Glomerular visceral epithelial cell (primary cell): ENCODE data around the gene USP46.
A peak's percentile ranks its signal among the peaks of the same experiment; 100 is the strongest.

ENCODE experiments used
- DNase-seq: peaks from one replicate; pipeline ENCODE4 v3.0.0-alpha.2; 2016; ENCODE audit errors: extremely low spot score

USP46 gene

GRCh38 chr4:52657292-52657617 is 1.8 kb downstream of the USP46 start:
- no peak for DNase-seq

DNA sequence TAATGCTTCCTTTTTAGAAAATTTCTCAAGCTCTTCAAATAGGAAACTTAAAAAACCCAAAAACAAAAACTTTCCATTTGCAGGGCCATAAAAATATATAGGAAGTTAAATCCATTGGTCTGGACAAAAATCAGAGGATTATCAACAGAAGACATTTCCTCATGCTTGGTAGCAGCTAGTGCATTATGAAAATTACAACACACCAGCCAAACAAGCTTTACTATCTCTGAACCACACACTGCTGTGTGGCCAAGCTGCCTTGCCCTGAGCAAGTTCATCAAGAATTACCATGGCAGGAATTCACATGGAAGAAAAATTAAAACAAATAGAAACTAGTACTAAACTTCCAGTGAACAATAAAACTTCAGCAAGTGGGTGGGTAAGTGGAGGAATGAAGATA is 3.6 kb downstream of the USP46 start:
- no peak for DNase-seq

DNA sequence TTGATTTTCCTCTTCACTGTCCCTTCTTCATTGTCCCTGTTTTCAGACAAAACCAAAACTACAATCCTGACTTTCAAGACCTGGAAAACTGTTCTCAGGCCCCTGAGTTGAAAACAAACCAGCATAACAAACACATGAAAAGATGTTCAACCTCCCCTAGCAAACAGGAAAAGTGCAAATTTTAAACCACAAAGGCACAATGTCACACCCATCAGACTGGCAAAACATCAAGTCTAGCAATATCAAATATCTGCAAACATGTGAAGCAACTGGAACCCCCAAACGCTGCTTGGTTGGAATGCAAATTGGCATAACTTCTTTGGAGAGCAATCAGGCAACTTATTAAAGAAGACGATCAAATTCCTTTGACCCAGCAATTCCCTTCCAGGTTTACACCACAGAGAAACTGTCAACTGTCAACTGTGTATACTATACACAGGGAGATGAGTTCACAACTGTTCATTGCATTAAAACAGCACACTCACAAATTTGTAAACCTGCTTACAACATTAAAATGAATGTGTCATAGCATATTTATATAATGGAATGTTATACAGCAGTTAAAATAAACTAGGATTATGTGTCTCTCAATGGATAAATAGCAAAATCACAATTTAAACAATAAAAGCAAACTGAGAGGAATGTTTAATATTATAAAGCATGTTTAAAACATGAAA is 7.0 kb downstream of the USP46 start:
- no peak for DNase-seq

- no peak for DNase-seq
Measured at GRCh38 chr4:52648836-52649235, 10.3 kb downstream of the USP46 start.

- DNase-seq: no peak
Measured at GRCh38 chr4:52646741-52647140, 12.4 kb downstream of the USP46 start.

GRCh38 chr4:52646096-52646495 is 13.0 kb downstream of the USP46 start:
- no peak for DNase-seq

DNA sequence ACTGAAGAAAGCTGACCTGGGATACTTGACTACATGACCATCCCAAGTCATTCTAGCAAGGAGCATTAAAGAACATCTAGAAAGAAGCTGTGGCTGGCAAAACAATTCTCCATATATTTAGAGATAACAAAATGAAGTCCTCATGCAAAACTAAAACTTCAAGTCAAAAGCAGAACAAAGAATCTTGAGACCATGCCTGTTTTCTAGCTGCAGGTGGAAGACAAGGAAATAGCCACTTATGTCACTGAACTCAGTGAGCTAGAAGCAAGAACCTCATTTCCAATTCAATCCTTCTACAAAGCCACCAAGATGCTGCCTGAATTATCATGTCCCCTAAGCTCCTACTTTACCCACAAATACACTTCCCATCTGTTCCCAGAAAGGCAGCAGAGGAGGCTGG is 13.8 kb downstream of the USP46 start:
- DNase-seq: no peak

- DNase-seq: peak; percentile 90
Measured at GRCh38 chr4:52643785-52644244, 15.3 kb downstream of the USP46 start.

DNA sequence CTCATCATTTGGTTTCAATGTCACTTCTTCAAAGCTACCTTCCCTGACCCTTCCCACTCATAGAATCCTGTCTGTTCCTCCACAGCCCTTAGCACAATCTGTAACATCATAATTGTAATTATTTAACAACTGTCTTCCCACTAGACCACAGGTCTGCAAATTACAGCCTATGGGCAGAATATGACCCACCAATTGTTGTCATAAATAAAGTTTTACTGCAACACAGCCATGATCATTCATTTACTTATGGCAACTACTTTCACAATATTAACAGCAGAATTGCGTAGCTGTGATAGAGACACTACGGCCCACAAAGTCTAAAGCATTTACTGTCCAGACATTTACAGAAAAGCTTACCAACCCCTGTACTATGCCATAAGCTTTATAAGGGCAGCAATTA is 15.9 kb downstream of the USP46 start:
- no peak for DNase-seq

DNA sequence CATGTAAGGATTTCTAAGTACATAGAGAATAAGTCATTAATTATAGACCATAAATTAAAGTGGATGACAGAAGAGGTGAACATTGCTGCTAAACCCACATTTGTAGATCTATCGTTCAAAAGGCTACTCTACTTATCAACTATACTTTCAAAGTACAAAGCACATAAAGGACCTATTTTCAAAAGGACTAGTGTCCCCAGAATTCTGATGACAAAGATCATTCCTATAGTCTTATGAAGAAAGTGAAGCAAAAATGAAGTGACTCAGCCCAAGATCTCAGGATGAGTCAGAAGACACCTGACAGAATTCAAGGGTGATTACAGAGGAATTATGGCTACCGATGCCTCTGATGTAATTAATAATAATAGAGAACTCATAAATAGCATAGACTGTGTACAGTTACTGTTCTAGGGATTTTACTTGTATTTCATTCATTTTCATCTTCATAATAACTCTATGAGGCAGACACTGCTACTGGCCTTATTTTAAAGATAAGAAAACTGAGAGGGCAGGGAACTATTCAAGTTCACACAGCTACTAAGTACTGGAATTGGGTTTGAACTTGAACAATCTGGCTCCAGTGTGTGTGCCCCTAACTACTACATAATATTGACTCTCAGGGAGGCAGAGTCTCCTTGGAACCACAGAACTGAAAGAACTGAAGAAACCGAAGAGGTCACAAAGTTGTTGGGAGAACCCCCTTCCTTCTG is 17.1 kb downstream of the USP46 start:
- DNase-seq: peak; percentile 31

DNA sequence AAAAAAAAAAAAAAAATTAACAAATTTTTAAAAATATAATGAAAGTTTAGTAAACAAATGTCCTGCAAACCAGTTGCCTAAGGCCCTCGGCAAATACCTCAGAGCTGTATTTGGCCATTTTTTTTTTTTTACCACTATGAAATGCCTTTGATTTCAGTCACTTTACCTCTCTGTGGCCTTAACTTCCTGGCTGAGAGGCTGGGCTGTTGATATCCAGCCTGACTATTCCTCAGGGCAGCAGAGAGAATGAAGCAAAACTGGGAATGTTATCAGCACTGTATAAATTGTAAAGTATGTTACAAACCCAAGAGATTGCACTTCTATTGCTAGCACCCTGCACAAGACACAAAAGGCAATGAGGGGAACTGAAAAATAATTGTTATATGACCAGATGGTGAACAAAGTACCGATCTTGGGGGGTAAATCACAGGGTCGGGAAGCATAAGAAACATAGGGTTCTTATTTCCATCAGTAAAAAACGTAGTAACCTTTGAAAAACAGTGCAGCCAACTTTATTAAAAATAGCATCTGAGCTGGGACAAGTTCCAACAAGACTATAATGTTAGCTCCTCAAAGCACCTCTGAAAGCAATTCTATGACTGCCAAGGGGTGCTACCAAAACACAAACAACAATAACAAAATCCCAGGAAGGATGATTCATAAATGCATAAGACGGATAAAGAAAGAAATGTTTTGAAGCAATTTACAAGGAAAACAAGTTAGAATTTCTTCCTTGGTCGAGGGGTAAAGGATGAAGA is 18.1 kb downstream of the USP46 start:
- peak; percentile 11 for DNase-seq

DNA sequence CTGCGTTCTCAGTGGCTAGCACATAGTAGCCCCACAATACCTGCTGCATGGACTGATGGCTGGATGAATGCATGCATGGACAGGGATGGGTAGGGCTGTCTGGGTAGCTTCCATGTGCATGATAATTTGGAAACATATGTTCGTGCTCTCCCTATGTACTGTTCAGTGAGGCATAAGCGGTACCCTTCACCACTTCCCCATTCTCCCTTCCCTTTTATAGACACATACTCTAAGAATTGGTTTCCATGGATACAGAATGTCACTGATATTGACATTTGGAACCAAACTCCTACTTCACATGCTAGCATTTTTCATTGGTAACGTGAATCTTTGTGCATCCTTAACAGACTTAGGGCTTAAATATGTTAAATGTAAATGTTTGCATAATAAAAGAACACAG is 20.4 kb downstream of the USP46 start:
- no peak for DNase-seq

DNA sequence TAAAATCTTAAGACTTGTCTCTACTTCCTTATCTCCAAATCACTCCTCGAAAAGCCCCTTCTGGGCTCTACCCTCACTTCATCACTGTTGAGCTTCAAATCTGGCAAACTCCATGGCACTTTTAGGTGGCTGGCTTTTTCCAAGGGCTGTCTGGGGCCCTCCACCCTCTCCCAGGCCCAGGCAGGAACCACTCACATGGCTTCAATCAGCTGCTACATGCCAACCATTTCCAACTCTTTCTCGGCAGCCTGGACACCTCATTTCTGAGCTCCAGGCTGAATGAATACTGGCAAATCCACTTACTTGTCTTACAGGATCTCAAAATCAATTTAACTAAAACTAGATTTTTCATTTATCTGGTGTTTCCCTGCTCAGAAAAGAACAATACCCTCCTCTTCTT is 22.0 kb downstream of the USP46 start:
- no peak for DNase-seq

- no peak for DNase-seq
Measured at GRCh38 chr4:52635560-52635959, 23.5 kb downstream of the USP46 start.

- DNase-seq: no peak
Measured at GRCh38 chr4:52635130-52635529, 24.0 kb downstream of the USP46 start.

DNA sequence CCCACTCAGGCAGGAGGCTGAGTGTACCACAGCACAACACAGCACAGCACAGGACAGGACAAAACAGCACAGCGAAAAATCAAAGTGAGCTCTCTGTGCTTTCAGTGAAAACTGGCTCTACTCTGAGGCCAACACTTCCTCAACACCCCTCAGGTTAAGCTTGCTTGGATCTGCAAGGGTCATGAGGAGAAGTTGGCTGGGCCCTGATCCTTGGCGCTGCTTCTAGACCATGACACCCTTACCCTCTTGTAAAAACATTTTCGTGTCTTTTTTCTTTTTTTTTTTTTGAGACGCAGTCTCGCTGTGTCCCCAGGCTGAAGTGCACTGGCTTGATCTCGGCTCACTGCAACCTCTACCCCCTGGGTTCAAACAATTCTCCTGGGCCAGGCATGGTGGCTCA is 25.3 kb downstream of the USP46 start:
- no peak for DNase-seq

DNA sequence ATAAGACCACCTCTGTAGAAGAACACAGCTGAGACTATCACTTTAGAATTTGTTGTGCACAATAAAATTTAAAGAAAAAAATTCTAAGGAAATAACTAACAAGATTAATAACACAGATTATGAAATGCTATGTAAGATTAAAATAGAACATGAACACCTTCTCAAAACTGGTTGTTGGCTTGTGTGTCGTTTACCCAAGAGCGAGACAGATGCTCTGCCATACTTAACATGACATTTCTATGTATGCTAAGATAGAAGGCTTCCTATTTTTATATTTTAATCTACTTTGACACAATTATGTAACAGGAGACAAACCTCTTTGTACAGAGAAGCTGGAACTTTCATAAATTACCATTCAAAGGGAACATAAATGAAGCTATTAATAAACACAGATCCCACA is 30.1 kb downstream of the USP46 start:
- no peak for DNase-seq

DNA sequence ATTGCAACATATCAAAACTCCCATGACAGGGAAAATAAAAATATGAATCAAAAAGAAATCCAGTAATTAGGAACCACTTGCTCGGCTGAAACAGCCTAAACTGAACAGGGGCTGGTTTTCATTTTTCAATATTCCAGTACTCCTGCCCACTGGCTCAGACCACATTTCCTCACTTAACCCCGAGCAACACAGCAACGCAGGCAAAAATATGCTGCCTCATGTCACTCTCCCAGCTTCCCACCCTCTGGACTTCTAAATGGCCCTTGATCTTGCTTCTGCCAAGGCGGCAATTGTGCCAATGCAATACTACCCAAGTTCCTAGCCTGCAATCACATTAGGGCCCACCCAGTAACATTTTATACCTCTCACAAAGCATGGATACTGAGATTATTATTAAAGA is 30.6 kb downstream of the USP46 start:
- no peak for DNase-seq

- no peak for DNase-seq
Measured at GRCh38 chr4:52627876-52628275, 31.2 kb downstream of the USP46 start.

GRCh38 chr4:52625216-52625615 is 33.9 kb downstream of the USP46 start:
- no peak for DNase-seq

- DNase-seq: no peak
Measured at GRCh38 chr4:52622564-52622963, 36.5 kb downstream of the USP46 start.

- DNase-seq: no peak
Measured at GRCh38 chr4:52621567-52621966, 37.5 kb downstream of the USP46 start.

GRCh38 chr4:52619591-52619931 is 39.5 kb downstream of the USP46 start:
- DNase-seq: no peak
